RWPE1 (cell line): ENCODE measurements around the gene PRKN.

ENCODE experiments used
- CTCF ChIA-PET: fragments of 350-600 bp; sonication (Branson Sonifier 250); formaldehyde crosslinking; extraction: SDS; loops from one replicate; lab custom pipeline; 2021; lab: Yijun Ruan, JAX
- POLR2A ChIA-PET: fragments of 400-600 bp; formaldehyde crosslinking; extraction: SDS; loops from one replicate; lab custom pipeline; 2020; ENCODE audit warnings: antibody characterized with exemption; ENCODE audit not compliant: low non-redundant PET; lab: Yijun Ruan, JAX
- DNase-seq: peaks from one replicate; pipeline ENCODE4 v3.0.0; 2012; ENCODE audit warnings: low spot score
- H3K27ac ChIP-seq: fragments of 450-650 bp; 2 replicates; pipeline ENCODE4 v1.5.1; 2017
- CTCF ChIP-seq: fragments of 450-650 bp; conservative IDR thresholded peaks from 2 replicates; pipeline ENCODE4 v1.5.1; 2017; ENCODE audit warnings: low read depth, mild to moderate bottlenecking

The PRKN gene

DNA sequence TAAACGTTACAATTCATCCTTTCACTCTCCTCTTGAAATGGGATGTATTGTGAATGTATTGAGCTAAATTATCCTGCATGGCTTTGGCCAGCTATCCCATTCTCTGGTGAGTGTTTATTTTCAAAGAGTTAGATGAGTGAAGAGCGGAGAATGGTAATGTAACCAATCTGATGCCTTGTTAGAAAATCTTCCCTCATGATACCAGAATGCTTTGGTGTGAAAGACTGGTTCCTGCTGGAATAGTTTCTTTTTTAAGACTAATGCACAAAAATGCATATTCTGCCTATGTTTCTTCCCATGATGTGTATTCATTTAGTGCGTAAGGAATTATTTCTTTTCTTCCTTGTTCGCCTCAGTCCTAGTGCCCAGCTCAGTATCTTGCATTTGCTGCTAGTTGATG lies 506.7 kb downstream of the PRKN start:
- ChIA-PET CTCF (interaction anchor here (0.6 kb wide), 1 partner anchor 49 kb away, joined by 3 read pairs; no protein-coding TSS in a partner anchor), POLR2A (no interaction called here)
- no peak overlapping the region for H3K27ac ChIP-seq
- DNase-seq = no peak
- TF ChIP-seq CTCF = no peak

DNA sequence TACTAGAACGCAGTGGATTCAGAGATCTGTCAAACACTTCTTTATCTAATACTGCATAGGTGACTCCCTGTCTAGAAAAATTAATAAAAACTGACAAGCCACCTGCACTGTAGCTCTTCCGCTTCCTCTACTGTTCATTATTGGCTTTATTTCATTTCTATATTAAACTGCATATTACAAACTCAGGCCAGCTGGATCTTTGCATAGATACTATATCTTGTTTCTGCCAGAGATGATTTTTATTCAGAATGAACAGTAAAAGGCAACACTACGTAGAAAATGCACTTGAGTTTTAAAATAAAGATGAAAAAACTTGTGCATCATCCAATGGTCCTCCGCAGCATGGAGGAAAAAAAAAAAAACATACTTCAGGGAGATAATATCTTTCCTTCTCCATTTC lies 508.3 kb downstream of the PRKN start:
- ChIA-PET CTCF (no interaction called here), POLR2A (no interaction called here)
- DNase-seq = no peak
- no peak overlapping the region for H3K27ac ChIP-seq
- no peak for TF ChIP-seq CTCF

- no peak for TF ChIP-seq CTCF
- CTCF ChIA-PET = interaction anchor here (0.7 kb wide), 1 partner anchor 276 kb away, joined by 3 read pairs; no protein-coding TSS in a partner anchor
- no peak overlapping the region for H3K27ac ChIP-seq
- POLR2A ChIA-PET = no interaction called here
- DNase-seq = no peak
Observed at GRCh38 chr6:162217811-162218493, 509.6 kb downstream of the PRKN start.

DNA sequence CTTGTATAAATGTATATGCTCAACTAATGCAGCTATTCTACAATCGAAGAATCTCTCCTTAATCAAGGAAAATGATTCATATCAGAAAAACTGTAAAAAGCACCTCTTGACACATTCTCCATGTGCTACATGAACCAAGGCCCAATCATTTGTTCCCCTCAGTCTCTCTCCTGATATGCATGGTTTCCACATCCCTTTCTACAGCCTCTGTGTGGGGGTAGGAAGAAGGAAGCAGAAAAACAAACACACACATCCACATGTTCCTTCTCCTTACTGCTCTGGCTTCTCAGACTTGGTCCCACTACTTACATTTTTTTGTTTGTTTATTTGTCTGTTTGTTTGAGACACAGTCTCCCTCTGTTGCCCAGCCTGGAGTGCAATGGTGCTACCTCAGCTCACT lies 510.5 kb downstream of the PRKN start:
- TF ChIP-seq CTCF = no peak
- no peak for DNase-seq
- ChIA-PET POLR2A (no interaction called here), CTCF (no interaction called here)
- H3K27ac ChIP-seq = no peak overlapping the region

- TF ChIP-seq CTCF = no peak
- DNase-seq = no peak
- POLR2A ChIA-PET = no interaction called here
- H3K27ac ChIP-seq = no peak overlapping the region
- CTCF ChIA-PET = interaction anchor here (0.6 kb wide), 1 partner anchor 593 kb away, joined by 6 read pairs; no protein-coding TSS in a partner anchor
Observed at GRCh38 chr6:162211777-162212176, 515.8 kb downstream of the PRKN start.

- no peak for DNase-seq
- CTCF ChIA-PET = no interaction called here
- no peak overlapping the region for H3K27ac ChIP-seq
- POLR2A ChIA-PET = no interaction called here
- no peak for TF ChIP-seq CTCF
Observed at GRCh38 chr6:162211022-162211421, 516.5 kb downstream of the PRKN start.
